GM19043 (cell line): ENCODE measurements around the gene HENMT1.
"Not testable (repeated sequence)": the region's sequence is repeated elsewhere in the genome, so short reads cannot be mapped to it uniquely, and the experiment has no call there.

Source experiments
- ATAC-seq: cut with Tn5 transposase; IDR thresholded peaks from one replicate; pipeline ENCODE4 v1.9.1; 2021; ENCODE audit warnings: low read depth; ENCODE audit not compliant: unreplicated experiment

Gene HENMT1

GRCh38 chr1:108661030-108661609, at the start of gene HENMT1:
Gene HENMT1 (minus strand): TSS chr1:108661093. CDS start chr1:108659884, 1,209 bp downstream.
- ATAC-seq: peak; percentile 83

DNA sequence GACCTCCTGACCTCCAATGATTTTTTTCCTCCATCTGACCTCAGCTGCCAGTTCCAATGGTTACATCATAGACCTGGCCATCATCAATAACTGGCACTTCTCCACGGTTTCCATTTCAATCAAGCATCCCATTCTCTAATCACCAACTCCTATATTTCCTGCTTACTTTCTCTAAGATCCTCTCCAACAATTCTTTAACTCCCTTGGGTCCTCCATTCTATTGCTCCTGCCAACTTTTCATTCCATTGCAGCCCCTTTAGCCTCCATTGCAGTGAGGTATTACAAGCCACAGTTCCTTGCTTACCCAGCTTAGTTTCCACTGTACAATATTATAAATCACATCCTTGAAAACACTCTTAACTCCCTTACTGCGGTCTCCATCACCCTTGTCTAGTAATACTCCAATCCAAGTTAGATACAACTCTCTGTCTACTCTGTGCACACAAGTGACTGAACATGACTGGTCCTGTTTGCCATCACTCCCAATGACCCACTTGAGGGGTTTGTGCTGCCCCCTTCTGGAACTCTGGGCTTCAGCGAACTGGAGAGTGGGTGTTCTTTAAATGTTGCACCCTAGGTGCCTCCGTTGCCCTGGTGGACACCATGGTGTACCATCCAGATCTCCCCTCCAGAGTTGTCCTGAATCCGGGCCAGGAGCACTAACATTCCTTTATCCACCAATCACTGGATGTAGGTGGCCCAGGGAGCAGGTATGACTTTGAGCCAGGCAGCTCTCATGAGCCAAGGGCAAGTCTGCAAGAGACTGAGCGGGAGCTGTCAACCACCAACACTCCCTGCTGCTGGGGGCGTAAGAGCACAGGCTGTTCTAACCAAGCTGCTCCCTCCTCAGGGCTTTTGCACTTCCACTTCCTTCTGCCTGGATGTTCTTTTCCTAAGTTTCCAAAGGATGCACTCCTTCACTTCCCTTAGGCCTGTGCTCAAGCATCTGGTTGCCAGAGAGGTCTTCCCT, 48.1 kb upstream of the HENMT1 start:
- ATAC-seq: no peak

DNA sequence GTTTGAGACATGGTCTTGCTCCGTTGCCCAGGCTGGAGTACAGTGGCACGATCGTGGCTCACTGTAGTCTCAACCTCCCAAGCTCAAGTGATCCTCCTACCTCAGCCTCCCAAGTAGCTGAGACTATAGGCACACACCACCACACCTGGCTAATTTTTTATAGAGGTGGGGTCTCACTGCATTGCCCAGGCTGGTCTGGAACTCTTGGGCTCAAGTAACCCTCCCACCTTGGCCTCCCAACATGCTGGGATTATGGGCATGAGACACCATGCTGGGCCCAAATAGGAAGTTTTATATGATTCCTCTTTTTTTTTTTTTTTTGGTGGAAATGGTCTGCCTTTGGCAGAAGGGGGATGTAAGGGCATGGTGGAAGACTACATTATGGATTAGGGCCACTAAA, 45.8 kb upstream of the HENMT1 start:
- ATAC-seq: no peak

GRCh38 chr1:108704496-108704895, 43.6 kb upstream of the HENMT1 start:
- ATAC-seq: no peak

GRCh38 chr1:108703939-108704338, 43.0 kb upstream of the HENMT1 start:
- no peak for ATAC-seq

- not testable (repeated sequence) for ATAC-seq
Observed at GRCh38 chr1:108702109-108702508, 41.2 kb upstream of the HENMT1 start.

- ATAC-seq: no peak
Observed at GRCh38 chr1:108701176-108701849, 40.4 kb upstream of the HENMT1 start.

GRCh38 chr1:108699375-108700332, 38.8 kb upstream of the HENMT1 start:
- no peak for ATAC-seq

- no peak for ATAC-seq
Observed at GRCh38 chr1:108695535-108695934, 34.6 kb upstream of the HENMT1 start.

- ATAC-seq: peak; percentile 49
Observed at GRCh38 chr1:108692724-108693655, 32.1 kb upstream of the HENMT1 start.

DNA sequence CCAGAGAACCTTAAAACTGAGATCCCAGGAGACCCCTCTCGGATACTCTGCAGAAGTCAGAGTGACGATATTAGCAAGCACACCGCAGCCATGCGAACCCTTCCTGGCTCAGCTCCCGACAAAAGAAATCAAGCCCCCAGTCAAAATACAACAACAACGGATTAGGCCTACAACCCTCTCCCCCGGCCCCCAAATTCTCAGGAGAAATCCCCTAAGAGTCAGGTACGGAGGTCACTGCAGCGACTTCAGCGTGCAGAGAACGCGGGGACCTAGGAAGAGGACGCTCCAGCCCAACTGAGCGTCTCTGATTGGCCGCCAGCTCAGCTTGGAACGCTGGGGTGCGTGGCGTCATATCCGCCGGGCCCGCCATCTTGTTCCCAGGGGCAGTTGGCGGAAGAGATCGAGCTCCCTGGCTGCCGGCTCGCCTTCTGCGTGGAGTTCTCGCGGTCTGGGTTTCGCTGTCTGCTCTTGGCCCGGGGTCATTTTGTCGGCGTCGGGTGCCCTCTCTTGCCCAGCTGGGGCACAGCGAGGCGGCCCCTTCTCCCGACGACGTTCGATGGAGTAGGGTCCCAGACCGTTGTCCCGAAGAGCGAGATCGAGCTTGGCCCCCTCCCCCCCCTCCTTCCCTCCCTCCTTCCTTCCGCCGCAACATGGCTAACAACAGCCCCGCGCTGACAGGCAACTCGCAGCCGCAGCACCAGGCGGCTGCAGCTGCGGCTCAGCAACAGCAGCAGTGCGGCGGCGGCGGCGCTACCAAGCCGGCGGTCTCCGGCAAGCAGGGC, 31.2 kb upstream of the HENMT1 start, which contains the start of gene PRPF38B:
PRPF38B (plus strand) TSS at position 369 of the 782 bp plus-strand sequence; CDS start at position 651, 282 bp downstream.
- peak; percentile 90 for ATAC-seq

DNA sequence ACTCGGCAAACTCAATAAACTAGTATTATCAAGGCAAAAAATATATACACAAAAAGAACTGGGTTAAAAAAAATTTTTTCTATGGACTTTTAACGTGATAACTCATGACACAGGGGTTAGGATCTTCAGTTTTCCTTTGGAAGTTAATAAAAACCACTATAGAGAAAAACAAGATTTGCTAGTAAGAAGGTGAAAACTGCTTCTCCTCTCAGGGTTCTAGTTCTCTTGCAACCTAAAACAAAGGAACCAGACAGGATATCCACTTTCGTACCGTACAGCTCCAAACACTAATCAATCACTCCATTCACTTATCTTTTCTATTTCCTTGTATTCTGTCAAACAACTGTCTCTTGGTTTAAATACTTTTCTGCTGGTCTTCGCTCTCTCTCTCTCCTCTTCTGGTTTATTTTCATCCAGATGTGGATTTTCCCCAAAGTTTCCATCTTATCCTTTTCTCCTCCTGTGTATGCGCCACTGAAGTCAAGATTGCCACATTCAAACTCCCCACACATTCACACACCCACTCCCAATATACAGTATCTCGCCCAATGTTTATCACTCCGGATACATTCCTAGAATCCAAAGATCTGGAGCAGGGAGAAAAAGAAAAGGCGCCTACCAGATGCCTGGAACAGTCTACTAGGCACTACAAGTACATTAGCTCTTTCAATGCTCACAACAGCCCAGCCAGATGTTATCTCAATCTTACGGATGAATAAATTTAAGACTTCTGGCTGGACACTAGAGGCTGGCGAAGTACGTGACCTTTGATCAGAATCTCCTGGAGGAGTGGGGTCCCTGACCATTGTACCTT, 30.4 kb upstream of the HENMT1 start:
- ATAC-seq: no peak

DNA sequence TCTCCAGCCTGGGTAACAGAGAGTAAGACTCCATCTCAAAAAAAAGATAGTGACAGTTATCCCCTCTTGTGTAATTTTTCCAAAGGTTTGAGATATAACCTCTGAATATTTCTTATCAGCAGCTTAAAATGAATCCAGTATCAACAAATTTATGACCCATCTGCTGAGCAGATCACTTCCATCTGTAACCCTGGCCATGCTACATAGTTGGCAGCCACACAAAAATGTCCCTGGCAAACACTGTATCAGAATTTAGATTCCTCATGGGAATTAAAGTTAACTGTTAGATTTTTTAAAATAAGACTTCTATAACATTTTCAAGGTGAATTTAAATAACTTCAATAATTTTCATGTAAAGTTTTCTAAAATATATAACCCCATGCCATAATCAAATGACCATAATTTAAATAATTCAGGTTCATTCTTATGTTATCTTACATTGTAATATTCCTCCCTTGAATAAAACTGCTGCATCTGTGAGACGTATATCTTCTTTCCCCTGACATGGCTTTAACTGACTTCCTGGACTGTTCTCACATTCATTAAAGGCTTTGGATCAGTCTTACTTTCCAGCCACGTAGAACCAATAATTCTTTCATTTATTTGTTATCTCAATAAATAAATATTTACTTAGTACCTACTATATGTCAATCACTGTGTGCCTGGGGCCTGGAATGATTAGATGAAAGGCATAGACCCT, 25.9 kb upstream of the HENMT1 start:
- ATAC-seq: no peak

GRCh38 chr1:108685529-108685928, 24.6 kb upstream of the HENMT1 start:
- ATAC-seq: no peak

DNA sequence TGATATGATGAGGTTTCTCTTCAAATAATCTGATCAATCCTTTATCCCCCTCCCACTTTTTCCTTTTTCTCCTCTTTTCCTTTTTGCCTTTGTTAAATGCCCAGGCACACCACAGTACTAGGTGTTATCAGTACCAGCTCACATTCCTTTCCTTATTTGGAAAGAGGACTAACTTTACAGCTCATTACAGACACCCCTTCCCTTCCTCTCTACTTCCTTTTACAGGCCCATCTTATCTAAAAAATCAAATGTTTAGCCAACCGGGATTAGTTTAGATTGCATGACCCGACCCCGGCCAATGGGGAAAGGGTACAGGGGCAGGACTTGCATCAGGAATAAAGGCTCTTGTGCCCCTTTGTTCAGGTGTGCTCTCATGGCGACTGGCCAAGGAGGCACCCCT, 20.8 kb upstream of the HENMT1 start:
- not testable (repeated sequence) for ATAC-seq

DNA sequence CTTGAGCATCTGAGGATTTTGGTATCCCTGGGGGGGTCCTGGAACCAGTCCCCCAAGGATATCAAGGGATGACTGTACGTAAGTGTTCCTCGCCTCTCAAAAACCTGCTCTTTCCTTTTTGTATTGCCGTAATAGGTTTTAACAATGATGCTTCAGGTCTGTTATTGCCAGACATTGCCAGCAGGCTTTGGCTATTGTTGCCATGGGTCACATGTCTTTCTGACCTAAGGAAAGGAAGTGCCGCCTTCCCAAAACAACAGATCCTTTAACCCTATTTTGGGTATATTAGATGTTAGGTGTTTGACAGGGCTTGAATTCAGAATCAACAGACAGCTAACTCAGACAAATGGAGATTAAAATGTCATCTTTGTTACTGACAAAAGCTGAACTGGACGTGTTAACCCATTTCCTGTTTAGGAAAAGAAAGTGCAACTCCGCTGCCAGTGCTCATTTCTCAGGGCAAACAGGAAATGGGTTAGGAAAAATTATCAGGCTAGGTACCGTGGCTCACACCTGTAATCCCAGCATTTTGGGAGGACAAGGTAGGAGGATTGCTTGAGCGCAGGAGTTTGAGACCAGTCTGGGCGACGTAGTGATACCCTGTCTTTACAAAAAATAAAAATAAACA, 18.8 kb upstream of the HENMT1 start:
- ATAC-seq: no peak
